Mesodermal cell (in vitro differentiated cells): ENCODE results near the gene MEX3D.
"Not testable (repeated sequence)": the region's sequence is repeated elsewhere in the genome, so short reads cannot be mapped to it uniquely, and the experiment has no call there.

Experiments
- H3K27ac ChIP-seq: 2 replicates; pipeline ENCODE4 v1.7.0; 2013; ENCODE audit warnings: mild to moderate bottlenecking, low read depth, low read length, moderate library complexity; ENCODE audit not compliant: severe bottlenecking
- H3K36me3 ChIP-seq: 2 replicates; pipeline ENCODE4 v1.7.1; 2013; ENCODE audit warnings: mild to moderate bottlenecking, low read length, moderate library complexity; ENCODE audit not compliant: control insufficient read depth, insufficient read depth
- H3K4me1 ChIP-seq: one replicate; pipeline ENCODE4 v1.7.1; 2013; ENCODE audit warnings: mild to moderate bottlenecking, low read length; ENCODE audit not compliant: insufficient read depth, control insufficient read depth, poor library complexity, severe bottlenecking
- H3K4me3 ChIP-seq: 2 replicates; pipeline ENCODE4 v1.7.0; 2013; ENCODE audit warnings: low read length, control low read depth, mild to moderate bottlenecking; ENCODE audit not compliant: insufficient read depth, poor library complexity, severe bottlenecking; ENCODE audit errors: extremely low read depth
- H3K9me3 ChIP-seq: 2 replicates; pipeline ENCODE4 v1.7.1; 2013; ENCODE audit warnings: mild to moderate bottlenecking, low read length, moderate library complexity; ENCODE audit not compliant: control insufficient read depth
- WGBS, 2 experiments: methylation state at CpG; one replicate each; pipeline ENCODE4 v1.1.5; 2013; ENCODE audit warnings: missing lambda C conversion rate in 2 of 2; ENCODE audit not compliant: insufficient coverage in 2 of 2; 5-methylcytosine and 5-hydroxymethylcytosine counted together

The MEX3D gene

DNA sequence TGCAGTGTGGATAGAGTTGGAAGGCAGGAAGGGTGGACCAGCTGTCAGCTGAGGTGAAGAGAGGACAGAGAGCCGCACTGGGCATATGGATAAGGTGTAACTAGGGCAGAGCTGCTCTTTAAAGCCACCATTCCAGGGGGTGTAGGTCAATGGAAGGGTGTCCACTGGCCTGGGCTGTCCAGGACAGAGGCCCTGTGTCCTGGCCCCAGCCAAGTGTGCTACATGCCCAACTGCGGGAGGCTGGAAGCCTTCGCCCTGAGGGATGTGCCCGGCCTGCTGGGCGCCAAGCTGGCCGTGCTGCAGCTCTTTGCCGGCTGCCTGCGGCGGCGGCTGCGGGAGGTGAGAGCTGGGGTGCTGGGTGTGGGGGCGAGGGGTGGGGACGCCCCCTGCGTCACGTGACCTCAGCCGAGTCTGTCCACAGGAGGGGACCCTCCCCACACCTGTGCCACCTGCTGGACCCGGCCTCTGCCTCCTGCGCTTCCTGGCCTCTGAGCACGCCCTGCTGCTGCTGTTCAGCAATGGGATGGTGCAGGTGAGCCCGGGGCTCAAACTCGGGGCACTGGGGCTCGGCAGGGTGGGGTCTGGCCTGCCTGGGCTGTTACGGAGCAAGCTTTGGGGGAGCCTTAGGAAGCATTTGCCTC is 34.5 kb downstream of the MEX3D start:
- Histone ChIP-seq H3K4me1 (no peaks in the 10 kb centered on the region), H3K27ac (no peak overlapping the region), H3K36me3 (no peaks in the 10 kb centered on the region), H3K9me3 (no peaks in the 10 kb centered on the region), H3K4me3 (no peak overlapping the region)
- WGBS, 2 experiments, result 91% methylated on average over 17 to 18 of the region's 23 CpGs

DNA sequence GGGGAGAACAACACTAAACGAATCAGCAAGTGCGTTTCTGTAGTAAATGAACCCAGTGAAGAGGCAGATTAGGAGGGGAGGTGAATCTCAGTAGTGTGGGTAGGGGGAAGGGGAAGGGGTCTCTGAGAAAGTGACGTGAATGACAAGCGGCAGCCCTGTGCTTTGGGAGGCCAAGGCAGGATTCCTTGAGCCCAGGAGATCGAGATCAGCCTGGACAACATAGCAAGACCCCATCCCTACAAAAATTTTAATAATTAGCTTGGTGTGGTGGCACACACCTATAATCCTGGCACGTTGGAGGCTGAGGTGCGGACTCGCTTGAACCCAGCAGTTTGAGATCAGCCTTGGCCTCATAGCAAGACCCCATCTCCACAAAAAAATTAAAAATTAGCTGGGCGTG is 36.1 kb downstream of the MEX3D start:
- 84 to 100% methylated on average over 4 to 7 of the region's 9 CpGs for WGBS, 2 experiments
- H3K27ac ChIP-seq, result no peak overlapping the region
- H3K4me3 ChIP-seq, result no peak overlapping the region
- no peaks in the 10 kb centered on the region for H3K9me3 ChIP-seq
- H3K36me3 ChIP-seq, result no peaks in the 10 kb centered on the region
- no peaks in the 10 kb centered on the region for H3K4me1 ChIP-seq

- H3K9me3 ChIP-seq, result no peaks in the 10 kb centered on the region
- no peaks in the 10 kb centered on the region for H3K36me3 ChIP-seq
- no peaks in the 10 kb centered on the region for H3K4me1 ChIP-seq
- 82 to 90% methylated on average over 11 of the region's 11 CpGs for whole genome bisulfite sequencing, 2 experiments
- no peak overlapping the region for H3K27ac ChIP-seq
- H3K4me3 ChIP-seq, result no peak overlapping the region
These were observed 36.5 kb downstream of the MEX3D start for GRCh38 chr19:1531587-1531986.

GRCh38 chr19:1530856-1531255 is 37.3 kb downstream of the MEX3D start:
- not testable (repeated sequence) for H3K27ac ChIP-seq, H3K36me3 ChIP-seq, H3K4me1 ChIP-seq, H3K4me3 ChIP-seq, H3K9me3 ChIP-seq
- 88 to 96% methylated on average over 7 to 8 of the region's 11 CpGs for WGBS, 2 experiments

- WGBS, 2 experiments, result 79 to 82% methylated on average over 10 to 15 of the region's 16 CpGs
- Histone ChIP-seq H3K9me3 (no peaks in the 10 kb centered on the region), H3K4me1 (no peaks in the 10 kb centered on the region), H3K4me3 (no peak overlapping the region), H3K36me3 (no peaks in the 10 kb centered on the region), H3K27ac (no peak overlapping the region)
These were observed 38.7 kb downstream of the MEX3D start for GRCh38 chr19:1529430-1529816.

DNA sequence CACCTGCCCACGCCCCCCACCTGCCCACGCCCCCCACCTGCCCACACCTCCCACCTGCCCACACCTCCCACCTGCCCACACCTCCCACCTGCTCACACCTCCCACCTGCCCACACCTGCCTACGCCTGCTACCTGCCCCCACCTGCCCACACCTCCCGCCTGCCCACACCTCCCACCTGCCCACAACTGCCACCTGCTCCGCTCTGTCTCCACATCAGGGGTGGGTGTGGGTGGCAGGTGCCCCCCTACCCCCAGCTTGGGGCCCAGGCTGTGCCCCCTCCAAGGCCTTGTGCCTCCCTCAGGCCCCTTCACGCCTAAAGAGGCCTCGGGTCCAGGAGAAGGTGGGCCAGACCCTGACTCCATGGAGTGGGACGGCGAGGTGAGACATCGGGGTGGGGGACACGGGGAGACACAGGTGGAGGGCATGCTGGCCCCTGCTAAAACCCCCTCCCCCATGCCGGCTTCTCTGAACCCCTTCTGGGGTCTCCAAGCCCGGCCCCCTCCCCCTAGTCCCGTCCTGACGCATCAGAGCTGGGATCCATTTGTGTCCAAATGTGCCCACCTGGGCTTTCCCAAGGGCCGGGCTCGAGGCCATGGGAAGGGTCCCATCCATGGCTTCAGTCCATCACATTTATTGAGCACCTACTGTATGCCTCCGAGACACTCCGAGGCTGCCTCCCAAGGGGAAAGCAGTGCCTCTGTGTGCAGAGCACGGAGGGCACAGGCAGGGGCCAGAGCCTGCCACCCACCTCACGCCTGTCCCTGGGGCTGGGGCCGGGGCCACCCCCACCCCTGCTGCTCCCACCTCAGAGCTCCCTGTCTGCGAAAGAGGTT is 39.3 kb downstream of the MEX3D start:
- H3K4me1 ChIP-seq, result no peaks in the 10 kb centered on the region
- H3K9me3 ChIP-seq, result no peaks in the 10 kb centered on the region
- no peaks in the 10 kb centered on the region for H3K36me3 ChIP-seq
- no peak overlapping the region for H3K4me3 ChIP-seq
- no peak overlapping the region for H3K27ac ChIP-seq
- 80 to 89% methylated on average over 11 to 13 of the region's 23 CpGs for WGBS, 2 experiments

DNA sequence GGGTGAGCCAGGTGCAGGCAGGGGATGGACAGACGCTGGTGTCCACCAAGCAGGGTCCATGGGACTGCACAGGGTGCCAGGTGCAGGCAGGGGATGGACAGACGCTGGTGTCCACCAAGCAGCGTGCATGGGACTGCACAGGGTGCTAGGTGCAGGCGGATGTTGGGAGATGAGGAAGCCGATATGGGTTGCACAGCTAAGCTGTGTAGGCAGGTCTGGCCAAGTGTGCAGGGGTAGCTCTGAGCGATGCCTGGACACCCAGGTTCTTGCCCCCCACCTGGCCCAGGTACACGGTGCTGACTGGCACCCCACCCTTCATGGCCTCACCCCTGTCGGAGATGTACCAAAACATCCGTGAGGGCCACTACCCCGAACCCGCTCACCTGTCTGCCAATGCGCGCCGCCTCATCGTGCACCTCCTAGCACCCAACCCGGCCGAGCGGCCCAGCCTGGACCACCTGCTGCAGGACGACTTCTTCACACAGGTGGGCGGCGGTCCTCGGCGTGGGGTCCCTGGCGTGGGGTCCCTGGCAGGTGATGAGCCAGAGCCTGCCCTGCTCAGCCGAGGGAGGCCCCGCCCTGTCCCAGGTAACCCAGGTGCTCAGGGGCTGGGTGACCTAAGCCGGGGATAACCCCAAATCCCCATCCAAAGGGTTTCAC is 40.3 kb downstream of the MEX3D start:
- WGBS, 2 experiments, result 77 to 78% methylated on average over 20 to 26 of the region's 27 CpGs
- Histone ChIP-seq H3K27ac (no peak overlapping the region), H3K4me3 (no peak overlapping the region), H3K4me1 (no peaks in the 10 kb centered on the region), H3K36me3 (no peaks in the 10 kb centered on the region), H3K9me3 (no peaks in the 10 kb centered on the region)

DNA sequence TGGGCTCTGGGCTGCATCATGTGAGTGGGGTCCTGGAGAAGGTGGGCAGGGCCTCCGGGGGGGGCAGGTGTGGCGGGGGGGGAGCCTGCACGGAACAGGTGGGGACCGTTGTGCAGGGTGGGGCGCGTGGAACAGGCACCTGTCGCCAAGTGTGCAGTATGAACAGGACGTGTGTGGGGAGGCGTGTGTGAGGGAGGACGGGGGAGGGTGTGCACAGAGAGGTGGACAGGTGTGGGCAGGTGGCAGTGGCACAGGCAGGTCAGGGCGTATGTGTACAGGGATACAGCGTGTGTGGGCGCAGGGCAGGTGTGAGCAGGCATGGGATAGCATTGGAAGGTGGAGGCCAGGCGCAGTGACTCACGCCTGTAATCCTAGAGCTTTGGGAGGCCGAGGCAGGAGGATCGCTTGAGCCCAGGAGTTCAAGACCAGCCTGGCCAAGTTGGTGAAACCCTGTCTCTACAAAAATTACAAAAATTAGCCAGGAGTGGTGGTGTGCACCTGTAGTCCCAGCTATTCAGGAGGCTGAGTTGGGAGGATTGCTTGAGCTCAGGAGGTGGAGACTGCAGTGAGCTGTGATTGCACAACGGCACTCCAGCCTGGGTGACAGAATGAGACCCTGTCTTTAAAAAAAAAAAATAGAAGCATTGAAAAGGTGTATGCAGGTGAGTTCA is 41.0 kb downstream of the MEX3D start:
- no peak overlapping the region for H3K4me3 ChIP-seq
- WGBS, 2 experiments, result 83 to 89% methylated on average over 13 to 14 of the region's 18 CpGs
- no peak overlapping the region for H3K27ac ChIP-seq
- no peaks in the 10 kb centered on the region for H3K9me3 ChIP-seq
- no peaks in the 10 kb centered on the region for H3K36me3 ChIP-seq
- H3K4me1 ChIP-seq, result no peaks in the 10 kb centered on the region

- 79 to 87% methylated on average over 22 to 25 of the region's 33 CpGs for WGBS, 2 experiments
These were observed 41.9 kb downstream of the MEX3D start for GRCh38 chr19:1526066-1526778.

GRCh38 chr19:1525343-1525742 is 42.8 kb downstream of the MEX3D start:
- Histone ChIP-seq H3K36me3 (no peaks in the 10 kb centered on the region), H3K4me3 (no peak overlapping the region), H3K27ac (no peak overlapping the region), H3K4me1 (no peaks in the 10 kb centered on the region), H3K9me3 (no peaks in the 10 kb centered on the region)
- 65 to 68% methylated on average over 29 to 31 of the region's 31 CpGs for WGBS, 2 experiments

More at GRCh38 chr19:1526066-1526778, 41.9 kb downstream of the MEX3D start:
- no peaks in the 10 kb centered on the region for H3K4me1 ChIP-seq
- H3K36me3 ChIP-seq, result no peaks in the 10 kb centered on the region
- no peak overlapping the region for H3K27ac ChIP-seq
- H3K4me3 ChIP-seq, result no peak overlapping the region
- H3K9me3 ChIP-seq, result no peaks in the 10 kb centered on the region
